GM21528 (cell line): ENCODE data around the gene CHGA.

Experiments used
- ATAC-seq: cut with Tn5 transposase; IDR thresholded peaks from one replicate; pipeline ENCODE4 v1.9.1; 2021; ENCODE audit warnings: mild to moderate bottlenecking, moderate library complexity; ENCODE audit not compliant: unreplicated experiment, low FRiP score

The CHGA gene

DNA sequence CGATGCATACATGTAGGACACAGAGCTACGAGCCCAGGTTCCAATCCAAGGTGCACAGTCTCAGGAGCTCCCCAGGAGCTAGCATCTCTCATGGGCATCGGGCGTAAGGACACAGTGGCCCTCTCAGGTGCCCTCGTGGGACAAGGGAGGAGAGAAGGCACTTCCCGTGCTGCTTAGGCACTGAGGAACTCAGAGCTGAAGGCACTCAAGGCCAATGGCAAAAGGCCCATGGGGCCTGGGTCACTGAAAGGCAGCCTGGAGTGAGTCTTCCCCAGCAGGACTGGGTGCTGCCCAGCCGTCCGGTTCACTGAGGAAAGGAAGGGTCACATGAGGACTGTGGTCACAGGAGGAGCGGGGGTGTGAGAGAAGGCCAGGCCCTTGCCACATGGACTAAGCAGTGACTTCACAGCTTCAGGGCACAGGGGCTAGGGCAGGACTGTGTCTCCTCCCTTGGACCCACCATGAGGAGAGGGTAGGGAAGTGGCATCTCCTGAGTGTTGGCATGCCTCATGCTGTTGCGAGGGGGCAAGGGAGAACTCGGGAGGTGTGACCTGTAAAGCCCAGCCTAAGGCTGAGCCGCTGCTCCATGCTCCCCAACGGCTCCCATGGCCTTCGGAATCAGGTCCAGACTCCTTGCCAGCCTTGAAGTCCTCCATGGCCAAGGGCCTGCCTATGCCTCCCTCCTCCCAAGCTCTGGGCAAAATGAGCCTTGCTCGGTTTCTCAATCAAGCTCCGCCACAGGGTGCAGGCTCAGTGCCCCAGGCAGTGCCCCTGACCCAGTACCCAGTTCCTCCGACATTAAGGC lies 51.8 kb downstream of the CHGA start:
- ATAC-seq: no peak

DNA sequence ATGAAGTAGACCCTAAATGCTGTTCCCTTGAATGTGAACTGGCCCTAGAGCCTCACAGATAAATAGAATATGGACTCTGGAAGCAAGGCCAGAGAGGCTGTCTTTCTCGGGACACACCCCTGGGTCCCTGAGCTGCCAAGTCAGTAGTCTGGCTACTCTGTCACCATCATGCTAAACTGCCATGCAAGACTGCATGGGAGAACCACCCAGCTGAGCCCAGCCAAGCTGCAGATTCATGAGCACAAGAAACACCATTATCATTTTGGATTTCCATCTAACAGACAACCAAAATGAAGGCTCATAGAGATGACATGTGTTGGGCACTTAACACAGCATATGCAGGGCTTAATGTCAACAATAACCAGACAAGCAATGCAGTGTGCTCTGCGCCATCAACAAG lies 53.3 kb downstream of the CHGA start:
- ATAC-seq: no peak

- no peak for ATAC-seq
Observed at GRCh38 chr14:92978229-92979021, 55.5 kb downstream of the CHGA start.

- ATAC-seq: no peak
Observed at GRCh38 chr14:92980866-92981265, 57.9 kb downstream of the CHGA start.

- ATAC-seq: no peak
Observed at GRCh38 chr14:92981726-92982125, 58.8 kb downstream of the CHGA start.

GRCh38 chr14:92982956-92983355 lies 60.0 kb downstream of the CHGA start:
- no peak for ATAC-seq

DNA sequence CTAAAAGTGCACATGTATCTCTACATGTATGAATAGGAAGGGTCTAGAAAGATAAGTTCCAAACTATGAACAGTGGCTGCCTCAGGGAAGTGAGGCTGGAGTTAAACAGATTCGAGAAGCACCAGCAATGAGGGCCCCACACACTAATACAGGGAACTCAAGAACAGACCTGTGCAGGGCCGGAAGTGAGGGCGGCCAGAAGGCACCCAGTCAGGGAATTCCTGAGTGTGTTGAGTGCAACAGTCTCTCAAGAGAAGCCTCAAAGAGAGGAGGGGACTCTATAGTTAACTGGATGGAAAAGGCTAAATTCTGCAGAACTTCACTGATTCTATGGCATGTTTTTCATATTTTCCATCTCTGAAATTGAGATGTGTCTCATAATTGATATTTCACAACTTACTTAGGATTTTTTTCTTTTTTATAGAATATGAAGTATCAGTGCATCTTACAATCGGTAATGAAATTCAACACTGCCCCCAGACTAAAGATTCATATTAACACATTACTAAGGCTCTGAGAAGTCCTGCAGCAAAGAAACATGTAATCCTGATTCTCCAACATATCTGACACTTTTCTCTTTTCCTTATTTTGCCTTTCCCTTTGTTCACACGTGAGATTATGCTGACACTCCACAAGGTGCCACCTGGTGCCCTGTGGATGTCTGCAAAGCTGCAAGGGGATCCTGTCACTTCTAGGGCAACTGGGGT lies 61.3 kb downstream of the CHGA start:
- ATAC-seq: no peak
